LoVo (cell line): Measurements from ENCODE around the gene PGC.

Source experiments
- DNase-seq: peaks from one replicate; pipeline ENCODE4 v3.0.0-alpha.2; 2016; ENCODE audit warnings: low spot score

The PGC gene

DNA sequence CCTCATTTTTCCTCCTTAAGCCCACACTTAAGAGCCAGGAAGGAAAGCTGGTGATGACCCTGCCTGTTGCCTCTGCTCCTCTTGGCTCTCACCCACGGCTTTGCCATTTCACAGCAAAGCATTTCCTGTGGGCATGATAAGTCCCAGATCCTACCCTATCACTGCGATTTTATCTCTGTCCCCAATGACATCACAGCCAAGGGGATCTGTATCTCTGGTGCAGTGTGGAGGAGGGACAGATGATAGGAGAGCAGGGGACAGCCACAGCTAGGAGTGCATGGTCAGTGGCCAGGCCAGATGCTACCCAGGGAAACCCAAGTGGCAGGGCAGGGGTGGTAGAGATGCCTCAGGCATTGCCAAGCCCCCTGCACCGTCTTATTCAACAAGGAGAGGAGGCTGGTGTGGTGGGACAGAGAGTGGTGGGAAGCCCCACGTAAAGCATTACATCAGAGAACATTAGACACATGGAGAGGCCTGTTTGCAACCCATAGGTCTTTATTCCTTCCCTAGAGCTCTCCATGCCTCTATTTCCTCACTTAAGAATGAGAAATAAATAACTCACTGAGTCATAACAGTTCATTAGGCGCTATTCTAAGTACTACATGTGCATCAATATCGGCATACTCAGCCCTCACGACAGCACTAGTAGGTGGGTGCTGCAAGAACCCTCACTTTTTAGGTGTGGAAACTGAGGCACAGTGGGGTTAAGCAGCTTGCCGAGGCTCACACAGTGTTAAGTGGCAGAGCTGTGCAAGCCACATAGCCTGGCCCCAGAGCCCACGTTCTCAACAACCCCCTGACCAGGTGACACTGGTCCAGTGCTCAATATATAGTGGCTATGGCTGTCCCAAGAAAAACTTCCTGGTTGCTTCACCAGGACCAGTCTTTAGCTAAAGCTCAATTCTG is 16.4 kb downstream of the PGC start:
- DNase-seq = no peak

DNA sequence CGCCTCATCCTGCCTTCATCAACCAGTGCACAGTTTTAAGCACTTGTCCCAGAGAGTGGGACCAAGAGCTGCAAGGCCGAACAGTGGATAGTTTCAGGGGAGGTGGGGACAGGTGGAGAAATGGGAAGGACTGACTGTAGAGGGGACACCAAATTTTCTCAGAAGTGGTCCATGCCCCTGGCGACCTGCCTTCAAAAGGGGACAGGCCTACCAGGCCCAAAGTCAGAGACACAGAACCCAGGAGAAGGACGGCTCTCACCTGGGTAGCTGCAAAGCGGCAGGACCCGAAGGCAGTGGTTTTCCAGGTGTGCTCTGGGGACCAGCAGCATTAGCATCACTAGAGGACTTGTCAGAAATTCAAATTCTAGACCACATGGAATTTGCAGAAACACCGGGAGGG is 17.6 kb downstream of the PGC start:
- DNase-seq = no peak

DNA sequence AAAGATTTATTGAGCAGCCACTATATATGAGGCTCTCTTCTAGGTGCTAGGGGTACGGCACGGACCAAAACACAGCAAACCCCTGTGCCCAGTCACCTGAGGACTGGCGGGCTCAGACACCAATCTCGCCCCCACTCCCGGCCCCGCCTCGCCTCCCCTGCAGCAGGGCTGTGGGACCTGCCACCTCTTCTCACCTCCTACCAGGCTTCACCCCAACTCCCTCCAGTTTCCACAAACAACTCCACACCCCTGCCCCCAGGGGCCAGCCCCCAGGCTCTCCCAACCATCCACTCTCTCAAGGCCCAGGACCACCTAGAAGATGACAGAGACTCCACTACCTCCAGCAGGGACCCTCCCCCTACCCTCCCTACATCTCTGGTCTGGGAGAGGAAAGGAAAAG is 18.2 kb downstream of the PGC start:
- no peak for DNase-seq

DNA sequence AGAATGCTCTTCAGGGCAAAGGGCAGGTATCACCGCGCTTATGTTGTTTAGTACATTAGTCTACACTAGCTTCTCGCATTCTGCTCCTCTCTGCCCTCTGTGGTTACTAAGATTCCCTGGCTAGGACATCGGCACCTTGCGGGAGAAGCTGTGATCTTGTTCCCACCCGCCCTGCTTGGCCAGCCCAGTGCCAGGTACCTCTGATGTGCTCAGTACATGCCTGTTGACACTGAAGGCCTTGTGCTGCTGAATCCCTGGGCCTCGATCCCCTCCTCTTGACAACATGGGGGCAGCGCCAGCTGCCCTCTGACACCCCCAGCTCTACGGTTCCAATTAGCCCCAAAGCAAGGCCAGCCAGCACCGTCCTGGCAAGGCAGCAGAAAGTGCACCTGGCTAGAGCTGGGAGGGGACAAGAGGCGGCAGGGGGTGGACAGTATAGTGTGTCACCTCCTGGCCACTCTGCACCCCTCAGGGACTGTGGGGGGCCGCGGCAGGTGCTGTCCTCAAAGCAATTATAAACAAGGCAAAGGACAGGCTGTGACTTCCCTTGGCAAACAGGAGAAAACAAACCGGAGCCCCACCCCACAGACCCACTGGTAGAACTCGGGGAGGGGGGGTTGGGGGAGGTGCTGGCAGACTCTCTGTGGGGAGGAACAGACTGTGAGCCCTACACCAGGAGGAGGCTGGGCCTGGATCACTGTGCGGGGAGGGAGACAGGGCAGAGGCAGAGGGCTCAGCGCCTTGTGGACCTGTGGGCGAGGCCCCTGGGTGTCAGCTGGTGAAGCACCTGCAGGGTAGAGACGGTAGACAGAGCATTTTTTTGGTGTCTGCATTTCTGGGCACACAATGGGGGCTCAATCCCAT is 18.9 kb downstream of the PGC start:
- no peak for DNase-seq

DNA sequence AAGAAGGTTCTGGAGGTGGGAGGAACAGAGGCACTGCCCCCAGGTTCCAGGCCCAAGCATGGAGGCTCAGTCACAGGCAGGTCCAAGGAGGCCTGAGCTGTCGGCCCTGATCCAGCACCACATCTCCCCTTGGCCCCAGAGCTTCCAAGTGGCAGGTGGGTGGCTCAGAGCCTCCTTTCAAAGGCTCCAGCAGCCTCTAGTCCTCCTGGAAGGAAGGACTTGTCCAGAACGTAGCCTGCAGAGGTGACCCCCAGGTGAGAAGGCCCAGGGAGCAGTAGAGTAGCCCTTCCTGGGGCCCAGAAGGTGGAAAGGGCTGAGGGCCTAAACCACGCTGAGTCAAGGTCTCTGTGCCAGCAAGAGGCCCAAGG is 19.5 kb downstream of the PGC start:
- no peak for DNase-seq

DNA sequence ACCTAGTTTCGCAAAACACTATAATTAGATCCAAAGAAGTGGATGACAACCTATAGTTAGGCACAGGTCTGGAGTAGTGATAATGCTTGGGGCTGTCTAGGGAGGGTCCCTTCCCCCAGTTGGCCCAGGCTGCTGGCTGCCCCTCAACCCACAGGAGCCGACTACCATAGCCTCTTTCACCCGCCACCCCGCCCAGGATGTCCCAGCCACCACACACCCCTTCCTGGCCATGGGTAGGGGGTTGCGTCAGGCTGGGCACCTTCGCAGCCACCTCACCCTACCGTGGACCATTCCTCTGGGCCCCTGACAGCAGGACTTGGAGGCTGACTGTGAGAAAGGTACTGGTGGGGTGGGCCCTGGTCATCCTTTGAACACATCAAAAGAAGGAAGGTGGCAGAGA is 20.3 kb downstream of the PGC start:
- no peak for DNase-seq

DNA sequence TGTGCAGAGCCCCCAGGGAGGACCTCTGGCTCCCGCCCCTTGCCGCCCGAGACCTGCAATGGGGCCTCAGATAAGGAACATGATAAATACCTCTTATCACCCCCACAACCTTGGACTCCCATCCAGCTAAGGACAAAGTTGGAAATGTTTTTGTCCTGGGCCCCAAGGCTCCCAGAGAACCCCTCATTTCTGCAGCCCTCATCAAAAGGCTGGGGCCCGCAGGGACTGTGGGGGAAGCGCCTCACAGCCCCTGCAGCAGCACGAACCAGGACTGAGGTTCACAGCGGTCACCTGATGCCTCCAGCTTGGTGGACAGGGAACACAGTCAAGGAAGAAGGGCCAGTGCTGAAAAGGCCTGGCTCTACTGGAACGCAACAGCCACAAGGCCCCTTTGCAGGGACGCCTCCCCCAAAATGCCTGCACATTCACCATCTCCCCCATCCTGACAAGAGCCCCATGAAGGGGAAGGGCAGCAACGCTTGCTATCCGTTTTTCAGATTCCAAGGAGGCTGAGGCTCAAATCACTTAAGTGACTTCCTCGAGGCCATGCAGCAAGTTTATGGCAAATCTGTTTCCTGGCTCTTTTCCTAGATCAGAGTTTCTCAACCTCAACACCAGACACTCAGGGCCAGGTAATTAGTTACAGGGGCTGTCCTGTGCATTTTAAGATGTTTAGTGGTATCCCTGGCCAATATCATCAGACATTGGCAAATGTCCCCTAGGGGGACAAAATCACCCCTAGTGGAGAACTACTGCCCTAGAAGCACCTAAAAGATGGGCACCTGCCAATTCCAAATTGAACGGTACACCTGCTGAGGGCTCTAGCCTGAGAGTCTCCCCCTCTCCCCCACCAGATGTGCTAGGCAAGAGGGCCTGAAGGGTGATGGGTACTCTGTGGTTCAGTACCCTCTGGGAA is 22.4 kb downstream of the PGC start:
- no peak for DNase-seq

DNA sequence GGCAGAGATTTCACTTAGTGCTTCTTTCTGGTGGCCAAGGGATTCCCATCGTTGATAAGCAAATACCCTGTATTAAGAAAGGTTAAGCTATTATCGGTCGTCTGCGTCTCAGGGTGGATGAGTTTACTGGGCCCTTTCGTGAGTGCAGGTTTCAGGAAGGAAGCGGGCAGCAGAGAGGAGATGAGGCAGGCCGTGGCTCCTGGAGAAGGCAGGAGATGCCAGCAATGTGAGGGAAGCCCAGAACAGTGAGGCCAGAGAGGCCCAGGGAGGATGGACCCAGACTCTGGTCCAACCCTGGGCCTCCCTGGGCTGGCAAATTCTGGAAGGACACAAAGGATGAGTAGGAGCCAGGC is 23.0 kb downstream of the PGC start:
- no peak for DNase-seq

DNA sequence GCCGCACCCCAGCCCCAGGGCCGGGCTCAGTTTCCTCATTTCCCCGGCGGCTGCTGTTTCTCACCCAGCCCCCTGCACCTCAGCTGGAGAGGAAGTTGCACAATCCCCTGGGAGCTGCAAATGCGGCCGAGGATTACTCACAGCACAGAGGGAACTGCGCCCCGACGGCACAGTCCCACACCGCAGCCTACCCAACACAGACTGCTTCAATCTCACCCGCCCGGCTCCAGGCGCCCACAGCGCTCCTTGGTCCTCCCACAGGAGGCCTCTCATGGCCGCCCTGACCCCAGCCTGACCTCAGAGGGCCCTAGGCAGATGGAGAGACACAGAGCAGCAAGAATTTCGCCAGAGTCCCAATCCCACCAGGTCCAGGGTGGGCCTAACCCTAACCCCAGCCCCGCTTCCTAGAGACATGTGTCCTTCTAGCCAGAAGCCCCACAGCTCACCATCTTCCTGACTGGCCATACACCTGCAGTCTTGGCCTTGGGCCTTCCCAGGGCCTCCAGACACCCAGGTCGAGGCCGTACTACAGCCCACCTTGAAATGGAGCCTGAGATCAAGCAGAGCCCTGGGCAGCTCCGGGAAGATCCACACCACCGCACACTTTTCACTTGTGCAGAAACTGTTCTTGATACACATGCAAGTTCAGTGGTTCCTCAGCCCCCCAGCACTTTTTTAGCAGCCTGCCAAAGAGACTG is 23.5 kb downstream of the PGC start:
- DNase-seq = no peak

DNA sequence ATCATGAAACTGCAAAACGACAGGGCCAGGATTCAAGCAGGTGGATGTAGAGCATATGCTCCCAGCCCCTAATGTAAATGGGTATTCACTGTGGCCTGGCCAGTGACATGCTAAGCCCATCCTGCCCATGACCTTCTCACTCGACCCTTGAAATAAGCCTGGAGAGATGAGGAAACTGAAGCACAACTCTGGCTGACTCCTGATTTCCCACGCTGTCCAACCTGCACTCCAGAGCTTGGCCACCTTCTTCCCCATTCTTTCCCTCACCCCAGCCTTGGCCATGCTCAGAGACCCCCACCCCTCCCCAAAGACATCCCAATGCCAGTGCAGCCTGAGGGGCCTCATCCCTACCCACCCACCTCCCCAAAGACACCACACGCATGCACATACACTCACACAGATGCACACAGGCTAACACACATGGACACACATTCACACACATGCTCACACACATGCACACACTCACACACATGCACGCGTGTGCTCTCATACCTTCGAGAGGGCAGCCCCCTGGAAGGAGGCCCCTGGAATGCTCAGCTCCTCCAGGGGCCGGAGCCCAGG is 24.1 kb downstream of the PGC start:
- DNase-seq = no peak

DNA sequence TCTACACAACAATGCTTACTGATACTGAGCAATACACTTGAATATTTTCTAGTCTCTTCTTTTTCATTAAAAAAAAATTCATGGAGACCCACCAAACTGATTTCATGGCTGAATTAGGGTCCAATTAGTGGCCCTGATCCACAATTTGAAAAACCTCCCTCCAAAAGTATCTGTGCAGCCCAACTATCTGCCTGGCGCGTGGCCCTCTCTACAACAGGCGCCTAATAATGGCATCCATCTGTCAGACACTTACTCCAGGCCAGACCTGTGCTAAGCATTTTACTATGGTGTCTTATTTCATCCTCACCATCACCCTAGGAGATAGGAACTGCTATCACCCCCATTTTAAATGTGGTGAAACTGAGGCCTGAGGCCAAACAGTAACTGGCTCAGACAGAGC is 25.8 kb downstream of the PGC start:
- DNase-seq = no peak

DNA sequence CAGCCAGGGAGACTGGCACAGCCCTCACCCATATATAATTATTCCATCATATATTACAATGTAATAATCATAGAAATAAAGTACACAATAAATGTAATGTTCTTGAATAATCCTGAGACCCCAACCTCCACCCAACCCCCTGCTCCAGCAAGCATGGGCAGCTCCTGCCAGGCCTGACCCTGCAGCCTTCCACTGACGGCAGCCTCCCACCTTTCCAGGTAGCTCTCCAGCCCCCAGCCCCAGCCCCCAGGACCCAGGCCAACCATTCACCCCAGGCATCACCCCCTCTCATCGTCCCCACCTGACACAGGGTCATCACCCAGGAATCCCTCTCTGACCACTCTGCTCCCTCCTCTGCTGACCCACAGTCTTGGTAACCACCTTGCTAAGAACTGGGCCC is 26.4 kb downstream of the PGC start:
- DNase-seq = no peak

DNA sequence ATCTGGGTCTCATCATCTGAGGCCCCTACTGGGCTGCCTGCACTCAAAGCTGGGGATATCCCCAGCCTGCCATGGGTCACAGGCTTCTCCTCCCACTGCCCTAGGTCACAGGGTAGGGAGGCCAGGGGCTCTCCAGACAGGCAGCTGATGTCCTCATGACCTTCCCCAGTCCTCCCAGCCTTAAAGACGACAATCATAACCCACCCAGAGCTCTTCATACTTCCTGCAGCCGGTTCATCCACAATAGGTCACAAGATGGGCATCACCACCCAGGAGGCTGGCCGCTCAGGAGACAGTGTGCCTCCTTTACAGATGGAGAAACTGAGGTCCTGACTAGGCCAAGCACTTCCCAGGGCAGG is 27.0 kb downstream of the PGC start:
- no peak for DNase-seq

DNA sequence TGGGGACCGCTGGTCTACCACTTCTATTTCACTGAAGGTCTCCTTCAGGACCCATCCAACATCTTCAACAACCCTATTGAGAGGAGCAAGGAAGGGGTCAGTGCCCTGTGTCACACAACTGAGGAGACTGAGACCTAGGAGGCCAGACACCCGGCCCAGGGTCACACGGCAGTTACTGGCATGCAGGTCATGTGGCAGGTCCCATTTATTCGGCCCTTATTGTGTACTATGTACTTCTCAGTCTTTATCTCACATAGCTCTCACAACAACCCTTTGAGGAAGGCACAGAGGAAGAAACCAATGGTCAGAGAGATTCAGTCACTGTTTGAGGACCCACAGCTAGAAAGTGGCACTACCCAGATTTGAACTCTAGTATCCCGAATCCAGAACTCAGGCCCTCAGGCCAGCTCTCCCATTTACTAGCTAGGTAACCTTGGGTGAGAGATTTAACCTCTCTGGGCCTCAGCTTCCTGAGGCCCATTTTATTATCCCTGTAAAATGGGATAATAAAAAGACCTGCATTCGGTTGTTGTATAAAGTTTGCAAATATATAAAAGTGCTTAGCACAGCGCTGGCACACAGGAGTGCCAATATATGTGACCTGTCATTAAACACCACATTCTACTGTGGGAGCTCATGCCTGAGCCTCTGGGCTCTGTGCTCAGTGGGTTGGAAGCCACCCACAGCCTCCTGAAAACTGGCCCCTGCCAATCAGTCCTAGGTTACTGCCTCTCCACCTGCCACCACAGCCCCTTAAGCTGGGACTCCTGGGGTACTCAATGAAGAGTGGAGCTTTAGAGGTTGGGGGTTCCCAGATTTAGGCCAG is 27.5 kb downstream of the PGC start:
- no peak for DNase-seq

DNA sequence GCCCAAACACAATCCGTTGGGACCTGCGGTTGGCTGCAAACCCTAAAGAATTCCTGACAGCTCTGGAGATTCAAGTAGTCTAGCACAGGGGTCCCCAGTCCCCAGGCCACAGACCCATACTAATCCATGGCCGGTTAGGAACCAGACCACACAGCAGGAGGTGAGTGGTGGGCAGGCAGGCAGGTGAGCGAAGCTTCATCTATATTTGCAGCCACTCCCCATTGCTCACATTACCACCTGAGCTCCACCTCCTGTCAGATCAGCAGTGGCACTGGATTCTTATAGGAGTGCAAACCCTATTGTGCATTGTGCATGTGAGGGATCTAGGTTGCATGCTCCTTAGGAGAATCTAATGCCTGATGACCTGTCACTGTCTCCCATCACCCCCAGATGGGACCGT is 28.4 kb downstream of the PGC start:
- no peak for DNase-seq

DNA sequence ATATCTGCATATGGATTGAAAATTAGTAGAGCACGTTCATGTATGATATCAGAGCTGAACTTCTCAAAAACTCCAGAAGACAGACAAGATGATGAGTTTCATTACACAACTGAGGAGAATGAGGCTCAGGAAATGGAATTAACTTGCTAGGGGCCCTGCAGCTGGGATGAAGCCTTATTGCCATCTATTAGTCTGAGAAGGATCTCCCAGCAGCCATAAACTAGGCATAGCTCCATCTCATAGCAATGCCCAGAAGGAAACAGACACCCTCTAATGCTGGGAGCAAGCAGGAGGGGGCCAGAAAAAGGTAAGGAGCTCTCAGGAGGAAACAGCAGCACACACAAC is 29.8 kb downstream of the PGC start:
- no peak for DNase-seq

DNA sequence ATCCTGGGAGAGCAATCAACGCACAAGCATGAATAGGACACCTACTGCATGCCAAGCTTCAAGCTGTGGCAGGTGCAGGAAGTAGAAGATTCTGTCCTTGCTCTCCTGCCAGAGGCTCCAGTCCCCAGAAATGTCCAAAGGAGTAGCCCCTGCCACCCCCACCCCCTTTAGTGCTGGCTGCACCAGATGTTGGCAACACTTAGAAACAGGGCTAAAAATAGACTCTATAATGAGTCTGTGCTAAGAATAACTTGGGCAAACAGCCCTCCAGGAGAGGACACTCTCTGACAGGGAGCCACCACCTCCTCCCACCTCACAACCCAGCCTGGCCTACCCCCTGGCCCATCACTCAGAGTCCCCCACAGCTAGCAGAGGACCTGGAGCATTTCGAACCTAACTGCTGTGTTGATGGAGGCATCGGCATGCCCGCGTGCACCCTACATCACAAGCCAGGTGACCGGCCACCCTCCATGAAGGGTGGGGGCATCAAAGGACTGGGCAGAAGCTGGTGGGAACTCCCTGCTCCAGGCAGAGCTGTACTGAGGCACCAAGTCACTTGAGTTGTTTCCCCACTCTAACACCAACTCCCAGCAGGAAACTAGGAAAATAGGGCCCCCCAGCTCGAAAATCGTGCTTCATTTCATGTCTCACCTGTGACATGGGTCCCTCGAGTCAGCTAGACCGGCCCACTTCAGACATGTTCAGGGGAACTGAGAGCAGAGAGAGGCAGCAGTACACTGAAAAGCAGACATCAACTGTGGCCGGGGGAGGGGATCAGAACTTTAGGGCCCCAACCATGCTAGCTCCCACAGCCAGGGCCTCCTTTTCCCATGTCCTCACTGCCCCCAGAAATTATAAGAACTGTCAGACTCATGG is 30.4 kb downstream of the PGC start:
- no peak for DNase-seq

DNA sequence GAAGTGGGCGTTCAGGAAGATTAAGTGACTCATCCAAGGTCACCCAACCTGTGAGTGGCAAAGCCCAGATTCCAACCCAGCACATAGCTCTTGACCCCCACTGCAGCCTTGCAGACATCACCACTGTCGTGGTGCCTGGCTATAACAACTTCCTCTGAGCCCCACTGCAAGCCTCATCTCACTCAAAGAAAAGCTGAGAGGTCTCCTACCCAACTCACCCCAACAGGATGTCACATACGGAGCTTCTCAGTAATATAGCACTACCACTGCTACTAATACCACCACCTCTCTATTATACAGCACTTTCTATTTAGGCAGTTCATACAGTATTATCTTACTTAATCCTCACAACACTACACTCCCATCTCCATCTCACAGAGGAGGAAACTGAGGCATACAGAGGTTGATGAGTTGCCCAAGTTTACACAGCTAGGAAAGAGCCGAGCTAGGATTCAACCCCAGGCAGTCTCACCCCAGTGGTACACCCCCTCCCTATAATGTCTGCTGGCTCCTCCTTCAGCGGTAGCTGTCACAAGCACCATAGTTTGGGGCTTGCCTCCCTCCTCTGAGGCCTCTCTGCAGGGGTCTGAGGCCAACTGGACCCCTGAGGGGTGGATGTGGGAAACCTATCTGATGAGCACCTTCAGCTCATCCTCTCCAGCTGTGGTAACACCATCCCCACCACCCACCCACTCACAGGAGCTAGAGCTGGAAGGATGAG is 31.2 kb downstream of the PGC start:
- no peak for DNase-seq
